ENCODE results near the gene GATA5. TPM values are rescaled to one million over a fixed set of nuclear protein-coding genes. Genes with fewer than 3 reads are reported as not detected.

GATA5 gene
- total RNA-seq, 1 experiment from 2014 or later, result not detected

DNA sequence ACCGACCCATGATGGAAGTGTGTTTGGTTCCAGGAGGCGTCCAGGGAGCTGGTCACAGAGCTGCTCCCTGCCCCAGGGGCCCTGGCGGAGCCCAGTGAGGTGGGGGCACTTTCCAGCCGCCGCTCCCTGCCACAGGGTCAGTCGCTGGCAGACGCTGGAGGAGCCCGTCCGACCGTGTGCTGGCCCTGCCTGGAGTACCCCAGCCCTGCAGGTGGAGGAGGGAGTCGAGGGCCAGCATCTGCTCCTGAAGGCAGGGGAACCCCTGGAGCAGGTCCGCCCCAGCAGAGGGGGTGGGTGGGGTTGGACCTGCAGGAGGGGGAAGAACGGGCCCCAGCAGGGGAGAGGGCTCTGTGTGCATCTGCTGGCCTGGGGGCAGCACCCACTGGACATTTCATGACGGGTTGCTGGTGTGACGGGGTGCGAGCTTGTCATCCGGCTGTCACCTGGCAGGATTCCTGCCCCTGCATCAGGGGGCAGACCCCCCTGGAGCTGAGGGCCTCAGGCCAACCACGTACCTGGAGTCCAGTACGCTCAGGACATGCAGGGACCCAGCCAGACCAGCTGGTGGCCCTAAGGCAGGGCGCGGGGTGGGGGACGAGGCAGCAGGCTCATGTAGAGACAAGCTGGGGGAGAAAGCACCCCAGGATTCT lies 32.3 kb upstream of the GATA5 start:
- POLR2A ChIA-PET, result no interaction called here
- Histone ChIP-seq H3K9ac (ENCODE audit: low read length) (no peak overlapping the region), H3K4me3 (replicated peaks in 1 of 2; ENCODE audit: low read depth in 1 of 2, low read length in 2 of 2) (no peak overlapping the region), H3K27me3 (ENCODE audit: insufficient read depth, low read length) (no peaks in the 10 kb centered on the region), H3K79me2 (ENCODE audit: insufficient read depth, low read length) (no peaks in the 10 kb centered on the region), H2AFZ (ENCODE audit: low read depth, low read length, poor library complexity, severe bottlenecking) (no peak overlapping the region), H3K4me1 (ENCODE audit: control insufficient read depth in 1 of 2, insufficient read depth in 2 of 2, low read length in 2 of 2) (peaks cover 0 to 13% of the 10 kb centered on the region in 2 experiments; a peak in 2 of 4 replicates), H4K20me1 (ENCODE audit: insufficient read depth) (no peaks in the 10 kb centered on the region), H3K36me3 (ENCODE audit: control insufficient read depth in 1 of 2, insufficient read depth in 2 of 2, low read length in 2 of 2) (no peaks in the 10 kb centered on the region), H3K9me3 (ENCODE audit: control insufficient read depth in 1 of 2, insufficient read depth in 1 of 2, low read depth in 1 of 2, low read length in 2 of 2) (no peaks in the 10 kb centered on the region), H3K9me2 (ENCODE audit: insufficient read depth) (no peaks in the 10 kb centered on the region), H3K4me2 (ENCODE audit: low read length) (no peak overlapping the region), H3K27ac (ENCODE audit: low read depth, low read length) (peak overlapping the region; percentile 18; the same call in 1 of the 2 replicates)
- no peak for DNase-seq (ENCODE audit: low read depth, low spot score)
- TF ChIP-seq EZH2phosphoT487 (IDR thresholded peaks at IDR 0.05; ENCODE audit: borderline replicate concordance) (no peak), SIN3A (IDR thresholded peaks at IDR 0.05; ENCODE audit: low read depth) (no peak), EZH2 (IDR thresholded peaks at IDR 0.05) (no peak), EGR1 (IDR thresholded peaks at IDR 0.05; ENCODE audit: low read depth) (no peak), SRF (IDR thresholded peaks at IDR 0.05; ENCODE audit: low read depth) (no peak), CBX3 (IDR thresholded peaks at IDR 0.05; ENCODE audit: low read depth) (no peak), ELF1 (IDR thresholded peaks at IDR 0.05; ENCODE audit: borderline replicate concordance, low read depth) (no peak), JUND (IDR thresholded peaks at IDR 0.05) (no peak), POLR2AphosphoS5 (IDR thresholded peaks at IDR 0.05; ENCODE audit: low read depth, low read length) (no peak), POLR2A (IDR thresholded peaks at IDR 0.05; ENCODE audit: borderline replicate concordance, extremely low read depth, insufficient read depth, insufficient read length) (no peak), YY1 (IDR thresholded peaks at IDR 0.05; ENCODE audit: extremely low read depth, insufficient replicate concordance, low read depth, low read length) (no peak), ZFX (IDR thresholded peaks at IDR 0.05) (no peak), CEBPB (IDR thresholded peaks at IDR 0.05; ENCODE audit: low read depth) (no peak), FOSL1 (IDR thresholded peaks at IDR 0.05; ENCODE audit: low read depth) (no peak)
- TF ChIP-seq, protein P1, sequence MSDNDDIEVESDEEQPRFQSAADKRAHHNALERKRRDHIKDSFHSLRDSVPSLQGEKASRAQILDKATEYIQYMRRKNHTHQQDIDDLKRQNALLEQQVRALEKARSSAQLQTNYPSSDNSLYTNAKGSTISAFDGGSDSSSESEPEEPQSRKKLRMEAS (IDR thresholded peaks at IDR 0.05), result no peak
- TF ChIP-seq, protein P2, sequence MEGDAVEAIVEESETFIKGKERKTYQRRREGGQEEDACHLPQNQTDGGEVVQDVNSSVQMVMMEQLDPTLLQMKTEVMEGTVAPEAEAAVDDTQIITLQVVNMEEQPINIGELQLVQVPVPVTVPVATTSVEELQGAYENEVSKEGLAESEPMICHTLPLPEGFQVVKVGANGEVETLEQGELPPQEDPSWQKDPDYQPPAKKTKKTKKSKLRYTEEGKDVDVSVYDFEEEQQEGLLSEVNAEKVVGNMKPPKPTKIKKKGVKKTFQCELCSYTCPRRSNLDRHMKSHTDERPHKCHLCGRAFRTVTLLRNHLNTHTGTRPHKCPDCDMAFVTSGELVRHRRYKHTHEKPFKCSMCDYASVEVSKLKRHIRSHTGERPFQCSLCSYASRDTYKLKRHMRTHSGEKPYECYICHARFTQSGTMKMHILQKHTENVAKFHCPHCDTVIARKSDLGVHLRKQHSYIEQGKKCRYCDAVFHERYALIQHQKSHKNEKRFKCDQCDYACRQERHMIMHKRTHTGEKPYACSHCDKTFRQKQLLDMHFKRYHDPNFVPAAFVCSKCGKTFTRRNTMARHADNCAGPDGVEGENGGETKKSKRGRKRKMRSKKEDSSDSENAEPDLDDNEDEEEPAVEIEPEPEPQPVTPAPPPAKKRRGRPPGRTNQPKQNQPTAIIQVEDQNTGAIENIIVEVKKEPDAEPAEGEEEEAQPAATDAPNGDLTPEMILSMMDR (IDR thresholded peaks at IDR 0.05 in 2 of 3, conservative IDR thresholded peaks at IDR 0.05 in 1 of 3; ENCODE audit: borderline replicate concordance in 1 of 3, insufficient read depth in 1 of 3, low read depth in 2 of 3, low read length in 2 of 3), result no peak
- TF ChIP-seq, protein P3, sequence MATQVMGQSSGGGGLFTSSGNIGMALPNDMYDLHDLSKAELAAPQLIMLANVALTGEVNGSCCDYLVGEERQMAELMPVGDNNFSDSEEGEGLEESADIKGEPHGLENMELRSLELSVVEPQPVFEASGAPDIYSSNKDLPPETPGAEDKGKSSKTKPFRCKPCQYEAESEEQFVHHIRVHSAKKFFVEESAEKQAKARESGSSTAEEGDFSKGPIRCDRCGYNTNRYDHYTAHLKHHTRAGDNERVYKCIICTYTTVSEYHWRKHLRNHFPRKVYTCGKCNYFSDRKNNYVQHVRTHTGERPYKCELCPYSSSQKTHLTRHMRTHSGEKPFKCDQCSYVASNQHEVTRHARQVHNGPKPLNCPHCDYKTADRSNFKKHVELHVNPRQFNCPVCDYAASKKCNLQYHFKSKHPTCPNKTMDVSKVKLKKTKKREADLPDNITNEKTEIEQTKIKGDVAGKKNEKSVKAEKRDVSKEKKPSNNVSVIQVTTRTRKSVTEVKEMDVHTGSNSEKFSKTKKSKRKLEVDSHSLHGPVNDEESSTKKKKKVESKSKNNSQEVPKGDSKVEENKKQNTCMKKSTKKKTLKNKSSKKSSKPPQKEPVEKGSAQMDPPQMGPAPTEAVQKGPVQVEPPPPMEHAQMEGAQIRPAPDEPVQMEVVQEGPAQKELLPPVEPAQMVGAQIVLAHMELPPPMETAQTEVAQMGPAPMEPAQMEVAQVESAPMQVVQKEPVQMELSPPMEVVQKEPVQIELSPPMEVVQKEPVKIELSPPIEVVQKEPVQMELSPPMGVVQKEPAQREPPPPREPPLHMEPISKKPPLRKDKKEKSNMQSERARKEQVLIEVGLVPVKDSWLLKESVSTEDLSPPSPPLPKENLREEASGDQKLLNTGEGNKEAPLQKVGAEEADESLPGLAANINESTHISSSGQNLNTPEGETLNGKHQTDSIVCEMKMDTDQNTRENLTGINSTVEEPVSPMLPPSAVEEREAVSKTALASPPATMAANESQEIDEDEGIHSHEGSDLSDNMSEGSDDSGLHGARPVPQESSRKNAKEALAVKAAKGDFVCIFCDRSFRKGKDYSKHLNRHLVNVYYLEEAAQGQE (IDR thresholded peaks at IDR 0.05; ENCODE audit: low read depth), result no peak
- TF ChIP-seq, protein P4, sequence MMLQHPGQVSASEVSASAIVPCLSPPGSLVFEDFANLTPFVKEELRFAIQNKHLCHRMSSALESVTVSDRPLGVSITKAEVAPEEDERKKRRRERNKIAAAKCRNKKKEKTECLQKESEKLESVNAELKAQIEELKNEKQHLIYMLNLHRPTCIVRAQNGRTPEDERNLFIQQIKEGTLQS (IDR thresholded peaks at IDR 0.05), result no peak
- CTCF ChIA-PET, result interaction anchor here (1.1 kb wide), 1 partner anchor 9 kb away, joined by 4 read pairs; no protein-coding TSS in a partner anchor
- no peak for ATAC-seq
- intact Hi-C loops (cut with micrococcal nuclease), result no loop called here
- RAD21 ChIA-PET (ENCODE audit: low non-redundant PET in 1 of 2, low total read pairs in 2 of 2, uncharacterized antibody in 2 of 2, unreplicated experiment in 2 of 2), result no interaction called here
- no TSS peak for BruUV-seq (replicated peaks)
